ENCODE results near the gene CSMD2.

Gene CSMD2

GRCh38 chr1:33610864-33611455 is 554.1 kb downstream of the CSMD2 start:
- Mint-ChIP-seq H3K27ac (no peak overlapping the region), H3K9me3 (no peaks in the 10 kb centered on the region), H3K4me3 (no peak overlapping the region), H3K4me1 (peaks cover 5% of the 10 kb centered on the region), H3K36me3 (no peaks in the 10 kb centered on the region), H3K27me3 (peaks cover 24% of the 10 kb centered on the region)
- no peak for DNase-seq
- CTCF ChIA-PET: no interaction called here

GRCh38 chr1:33610391-33610790 is 554.6 kb downstream of the CSMD2 start:
- CTCF ChIA-PET: no interaction called here
- no peak for DNase-seq

GRCh38 chr1:33609739-33610138 is 555.3 kb downstream of the CSMD2 start:
- CTCF ChIA-PET: interaction anchor here (1.1 kb wide), 1 partner anchor 314 kb away, joined by 3 read pairs; no protein-coding TSS in a partner anchor
- no peak overlapping the region for H3K27ac Mint-ChIP-seq
- no peaks in the 10 kb centered on the region for H3K36me3 Mint-ChIP-seq
- no peaks in the 10 kb centered on the region for H3K9me3 Mint-ChIP-seq
- no peaks in the 10 kb centered on the region for H3K4me1 Mint-ChIP-seq
- no peak overlapping the region for H3K4me3 Mint-ChIP-seq
- DNase-seq: no peak
- H3K27me3 Mint-ChIP-seq: peaks cover 23% of the 10 kb centered on the region

More at GRCh38 chr1:33610391-33610790, 554.6 kb downstream of the CSMD2 start:
- peaks cover 24% of the 10 kb centered on the region for H3K27me3 Mint-ChIP-seq
- no peaks in the 10 kb centered on the region for H3K9me3 Mint-ChIP-seq
- H3K4me1 Mint-ChIP-seq: no peaks in the 10 kb centered on the region
- no peak overlapping the region for H3K27ac Mint-ChIP-seq
- no peaks in the 10 kb centered on the region for H3K36me3 Mint-ChIP-seq
- H3K4me3 Mint-ChIP-seq: no peak overlapping the region

- H3K9me3 Mint-ChIP-seq: no peaks in the 10 kb centered on the region
- H3K27me3 Mint-ChIP-seq: peaks cover 17% of the 10 kb centered on the region
- CTCF ChIA-PET: interaction anchor here (1.1 kb wide), 1 partner anchor 313 kb away, joined by 3 read pairs; no protein-coding TSS in a partner anchor
- H3K4me3 Mint-ChIP-seq: no peak overlapping the region
- H3K36me3 Mint-ChIP-seq: no peaks in the 10 kb centered on the region
- DNase-seq: no peak
- no peak overlapping the region for H3K27ac Mint-ChIP-seq
- no peaks in the 10 kb centered on the region for H3K4me1 Mint-ChIP-seq
These were observed 556.1 kb downstream of the CSMD2 start for GRCh38 chr1:33608825-33609400.

GRCh38 chr1:33607444-33608005 is 557.5 kb downstream of the CSMD2 start:
- Mint-ChIP-seq H3K27ac (no peak overlapping the region), H3K4me1 (no peaks in the 10 kb centered on the region), H3K36me3 (no peaks in the 10 kb centered on the region), H3K4me3 (no peak overlapping the region), H3K27me3 (peaks cover 5% of the 10 kb centered on the region), H3K9me3 (no peaks in the 10 kb centered on the region)
- CTCF ChIA-PET: no interaction called here
- no peak for DNase-seq

- Mint-ChIP-seq H3K4me1 (no peaks in the 10 kb centered on the region), H3K36me3 (no peaks in the 10 kb centered on the region)
These were observed 558.8 kb downstream of the CSMD2 start for GRCh38 chr1:33606272-33606671.

DNA sequence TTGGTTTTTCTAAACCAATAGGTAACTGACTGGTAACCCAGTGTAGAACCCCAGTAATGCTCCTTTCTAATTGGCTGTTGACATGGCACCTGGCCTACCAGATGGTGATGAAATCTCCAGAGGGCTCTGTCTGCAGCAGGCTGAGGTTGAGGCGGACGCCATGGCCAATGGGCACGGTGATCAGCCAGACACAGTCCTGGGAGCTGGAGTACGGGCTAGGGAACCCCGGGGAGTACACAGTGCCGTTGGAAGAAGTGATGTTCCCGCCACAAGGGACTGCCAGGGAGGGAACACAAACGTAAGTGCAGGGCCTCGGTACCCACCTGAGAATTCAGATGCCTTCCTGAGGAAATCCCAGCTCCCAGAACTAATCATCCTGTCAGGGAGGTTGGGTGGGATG is 562.8 kb downstream of the CSMD2 start:
- CTCF ChIA-PET: interaction anchor here (1.2 kb wide), 1 partner anchor 31 kb away, joined by 3 read pairs; no protein-coding TSS in a partner anchor
- H3K36me3 Mint-ChIP-seq: no peaks in the 10 kb centered on the region
- H3K9me3 Mint-ChIP-seq: no peaks in the 10 kb centered on the region
- H3K27ac Mint-ChIP-seq: no peak overlapping the region
- H3K4me1 Mint-ChIP-seq: no peaks in the 10 kb centered on the region
- peaks cover 5% of the 10 kb centered on the region for H3K27me3 Mint-ChIP-seq
- no peak overlapping the region for H3K4me3 Mint-ChIP-seq
- DNase-seq: no peak

More at GRCh38 chr1:33606272-33606671, 558.8 kb downstream of the CSMD2 start:
- H3K4me3 Mint-ChIP-seq: no peak overlapping the region
- H3K27ac Mint-ChIP-seq: no peak overlapping the region
- H3K27me3 Mint-ChIP-seq: peaks cover 5% of the 10 kb centered on the region
- CTCF ChIA-PET: no interaction called here
- DNase-seq: no peak
- no peaks in the 10 kb centered on the region for H3K9me3 Mint-ChIP-seq

- H3K4me1 Mint-ChIP-seq: no peaks in the 10 kb centered on the region
- no peaks in the 10 kb centered on the region for H3K36me3 Mint-ChIP-seq
- no peak overlapping the region for H3K27ac Mint-ChIP-seq
These were observed 563.3 kb downstream of the CSMD2 start for GRCh38 chr1:33601751-33602150.

GRCh38 chr1:33599516-33600115 is 565.4 kb downstream of the CSMD2 start:
- Mint-ChIP-seq H3K27me3 (peaks cover 5% of the 10 kb centered on the region), H3K9me3 (no peaks in the 10 kb centered on the region), H3K36me3 (no peaks in the 10 kb centered on the region), H3K4me3 (no peak overlapping the region), H3K4me1 (no peaks in the 10 kb centered on the region), H3K27ac (no peak overlapping the region)
- no peak for DNase-seq
- CTCF ChIA-PET: interaction anchor here (0.6 kb wide), 1 partner anchor 13 kb away, joined by 3 read pairs; no protein-coding TSS in a partner anchor

More at GRCh38 chr1:33601751-33602150, 563.3 kb downstream of the CSMD2 start:
- H3K9me3 Mint-ChIP-seq: no peaks in the 10 kb centered on the region
- DNase-seq: no peak
- no peak overlapping the region for H3K4me3 Mint-ChIP-seq
- CTCF ChIA-PET: no interaction called here
- H3K27me3 Mint-ChIP-seq: peaks cover 5% of the 10 kb centered on the region

DNA sequence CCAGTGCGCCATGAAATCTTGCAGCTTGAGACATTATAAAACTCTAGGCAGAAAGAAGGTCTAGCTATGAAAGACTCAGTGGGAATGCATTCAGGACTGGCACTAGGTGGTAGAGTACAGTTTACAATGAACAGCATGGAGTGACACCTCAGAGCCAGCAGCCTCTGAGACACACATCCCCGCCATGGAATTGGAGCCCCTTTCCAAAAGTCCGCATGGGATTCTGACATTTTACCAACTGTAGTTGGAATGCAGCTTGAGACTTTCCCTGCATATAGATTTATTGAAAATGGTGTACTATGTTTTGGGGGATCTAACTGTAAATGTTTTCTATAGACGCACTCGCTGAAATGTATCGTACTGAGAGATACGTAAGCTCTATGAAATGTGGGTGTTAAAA is 576.3 kb downstream of the CSMD2 start:
- H3K27me3 Mint-ChIP-seq: peaks cover 4% of the 10 kb centered on the region
- H3K4me1 Mint-ChIP-seq: no peaks in the 10 kb centered on the region
- H3K27ac Mint-ChIP-seq: no peak overlapping the region
- H3K36me3 Mint-ChIP-seq: no peaks in the 10 kb centered on the region
- DNase-seq: no peak
- no peak overlapping the region for H3K4me3 Mint-ChIP-seq
- no peaks in the 10 kb centered on the region for H3K9me3 Mint-ChIP-seq
- CTCF ChIA-PET: no interaction called here

DNA sequence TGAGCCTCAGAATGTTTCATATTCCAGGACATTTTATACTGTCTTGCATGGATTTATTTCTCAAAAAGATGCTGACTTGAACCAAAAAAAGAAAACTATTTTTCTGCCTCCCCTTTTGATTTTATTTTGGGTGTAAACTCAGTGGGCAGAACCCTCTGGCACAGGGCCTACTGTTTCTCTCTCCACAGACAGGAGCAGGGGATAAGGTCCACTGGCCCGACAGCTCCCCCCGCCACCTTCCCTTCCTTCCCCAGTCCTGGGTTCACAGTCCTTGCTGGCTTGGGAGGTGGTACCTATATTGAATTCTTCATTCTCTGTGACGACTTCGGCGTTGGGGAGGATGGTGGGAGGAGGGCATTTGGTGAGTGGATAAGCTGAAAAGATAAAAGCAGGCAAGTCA is 578.2 kb downstream of the CSMD2 start:
- Mint-ChIP-seq H3K27me3 (peaks cover 4% of the 10 kb centered on the region), H3K36me3 (no peaks in the 10 kb centered on the region), H3K4me3 (no peak overlapping the region), H3K4me1 (no peaks in the 10 kb centered on the region), H3K27ac (no peak overlapping the region), H3K9me3 (no peaks in the 10 kb centered on the region)
- CTCF ChIA-PET: no interaction called here
- DNase-seq: no peak

GRCh38 chr1:33586106-33586505 is 578.9 kb downstream of the CSMD2 start:
- CTCF ChIA-PET: no interaction called here
- no peak for DNase-seq
- H3K36me3 Mint-ChIP-seq: no peaks in the 10 kb centered on the region
- H3K27ac Mint-ChIP-seq: no peak overlapping the region
- peaks cover 4% of the 10 kb centered on the region for H3K27me3 Mint-ChIP-seq
- no peaks in the 10 kb centered on the region for H3K9me3 Mint-ChIP-seq
- H3K4me3 Mint-ChIP-seq: no peak overlapping the region
- no peaks in the 10 kb centered on the region for H3K4me1 Mint-ChIP-seq

DNA sequence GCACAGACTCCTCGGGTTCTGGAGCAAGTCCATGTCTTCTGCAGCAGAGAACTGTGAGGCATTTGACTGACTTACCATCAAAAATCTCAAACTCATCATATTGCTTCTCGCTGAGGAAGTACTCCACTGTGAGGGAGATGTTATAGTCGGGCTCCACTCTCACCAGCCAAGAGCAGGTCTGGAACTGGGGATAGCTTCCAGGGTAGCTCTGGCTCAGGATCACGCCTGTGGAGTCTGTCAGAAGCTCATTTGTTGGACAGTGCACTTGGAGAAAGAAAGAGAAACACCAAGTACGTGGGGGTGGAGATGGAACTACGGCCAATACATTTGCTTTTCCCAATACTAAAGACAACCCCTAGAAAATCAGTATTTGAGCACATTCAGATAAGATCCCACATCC is 581.5 kb downstream of the CSMD2 start:
- Mint-ChIP-seq H3K9me3 (no peaks in the 10 kb centered on the region), H3K27ac (no peak overlapping the region), H3K4me3 (no peak overlapping the region), H3K27me3 (peaks cover 4% of the 10 kb centered on the region), H3K36me3 (no peaks in the 10 kb centered on the region), H3K4me1 (no peaks in the 10 kb centered on the region)
- CTCF ChIA-PET: interaction anchor here (0.7 kb wide), 1 partner anchor 50 kb away, joined by 3 read pairs; no protein-coding TSS in a partner anchor
- no peak for DNase-seq

- no peaks in the 10 kb centered on the region for H3K9me3 Mint-ChIP-seq
- CTCF ChIA-PET: no interaction called here
- H3K27ac Mint-ChIP-seq: no peak overlapping the region
- DNase-seq: no peak
- no peak overlapping the region for H3K4me3 Mint-ChIP-seq
- no peaks in the 10 kb centered on the region for H3K4me1 Mint-ChIP-seq
- peaks cover 6% of the 10 kb centered on the region for H3K27me3 Mint-ChIP-seq
- no peaks in the 10 kb centered on the region for H3K36me3 Mint-ChIP-seq
These were observed 586.2 kb downstream of the CSMD2 start for GRCh38 chr1:33578557-33579448.
